ENCODE results near the gene DHRS2. TPM values are rescaled to one million over a fixed set of nuclear protein-coding genes. Genes with fewer than 3 reads are reported as not detected.
A peak's percentile ranks its signal among the peaks of the same experiment; 100 is the strongest.

DHRS2 gene
- polyA plus RNA-seq, 1 of the 3 experiments (the other 2 are of a cell fraction), result 1.2 TPM

DNA sequence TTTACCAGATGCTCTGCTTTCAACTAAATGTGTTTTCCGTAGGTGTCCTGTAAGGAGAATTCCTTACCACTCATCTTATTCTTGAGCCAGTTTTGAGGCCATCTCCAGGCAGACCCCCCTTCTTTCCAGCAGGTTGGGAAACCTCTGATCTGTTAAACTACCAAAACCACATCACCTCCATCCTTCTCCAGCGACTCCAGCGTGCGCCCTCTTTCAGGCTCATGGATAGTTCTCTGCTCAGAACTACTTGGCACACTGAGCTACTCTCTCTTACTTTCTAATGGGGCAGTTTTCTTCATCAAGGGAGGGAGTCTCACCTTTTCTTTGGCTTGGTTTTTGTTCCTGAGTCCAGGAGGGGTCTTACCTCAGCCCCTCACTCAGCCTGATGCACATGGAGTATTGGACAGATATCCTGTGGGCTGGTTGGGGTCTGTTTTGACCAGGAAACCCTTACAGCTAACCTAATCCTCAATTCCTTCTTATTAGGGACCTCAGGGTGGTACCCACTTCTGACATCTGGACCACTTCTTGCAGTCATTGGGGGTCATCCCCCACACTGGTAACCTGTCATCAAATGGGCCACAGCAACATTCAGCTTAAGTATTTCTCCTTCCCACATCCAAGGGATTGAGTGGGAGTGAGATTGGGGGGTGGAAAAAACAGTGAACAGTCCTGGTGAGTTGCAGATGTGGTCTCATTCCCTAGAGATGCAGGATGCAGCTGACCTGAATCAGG, 5.2 kb downstream of the DHRS2 start:
- Histone ChIP-seq H3K27me3 (ENCODE audit: insufficient read depth) (no peaks in the 10 kb centered on the region), H3K9me3 (no peaks in the 10 kb centered on the region), H3K4me1 (ENCODE audit: control insufficient read depth in 1 of 2, insufficient read depth in 2 of 2, low read depth in 1 of 2, low read length in 1 of 2) (peaks cover 12 to 15% of the 10 kb centered on the region in 2 experiments; a peak in 2 of 4 replicates), H3K4me2 (peak overlapping the region; percentile 1; the same call in 1 of the 2 replicates), H2AFZ (ENCODE audit: low read depth) (no peak overlapping the region), H4K20me1 (ENCODE audit: insufficient read depth) (no peaks in the 10 kb centered on the region), H3K4me3 (ENCODE audit: low read depth in 2 of 2, low read length in 1 of 2) (no peak overlapping the region), H3K9me2 (no peaks in the 10 kb centered on the region), H3K9ac (no peak overlapping the region), H3K79me2 (ENCODE audit: insufficient read depth) (no peaks in the 10 kb centered on the region), H3F3A (replicated peaks; ENCODE audit: insufficient read depth) (no peaks in the 10 kb centered on the region), H3K27ac (ENCODE audit: low read depth in 2 of 2, low read length in 1 of 2) (no peak overlapping the region), H3K36me3 (replicated peaks in 1 of 2; ENCODE audit: control insufficient read depth in 1 of 2, insufficient read depth in 2 of 2, low read length in 1 of 2) (no peaks in the 10 kb centered on the region)
- POLR2A ChIA-PET, result no interaction called here
- WGBS (ENCODE audit: low lambda C conversion rate), result 86% methylated on average over 4 of the region's 4 CpGs
- TF ChIP-seq NFIC (IDR thresholded peaks at IDR 0.05; ENCODE audit: borderline replicate concordance), result no peak
- TF ChIP-seq, protein P1, sequence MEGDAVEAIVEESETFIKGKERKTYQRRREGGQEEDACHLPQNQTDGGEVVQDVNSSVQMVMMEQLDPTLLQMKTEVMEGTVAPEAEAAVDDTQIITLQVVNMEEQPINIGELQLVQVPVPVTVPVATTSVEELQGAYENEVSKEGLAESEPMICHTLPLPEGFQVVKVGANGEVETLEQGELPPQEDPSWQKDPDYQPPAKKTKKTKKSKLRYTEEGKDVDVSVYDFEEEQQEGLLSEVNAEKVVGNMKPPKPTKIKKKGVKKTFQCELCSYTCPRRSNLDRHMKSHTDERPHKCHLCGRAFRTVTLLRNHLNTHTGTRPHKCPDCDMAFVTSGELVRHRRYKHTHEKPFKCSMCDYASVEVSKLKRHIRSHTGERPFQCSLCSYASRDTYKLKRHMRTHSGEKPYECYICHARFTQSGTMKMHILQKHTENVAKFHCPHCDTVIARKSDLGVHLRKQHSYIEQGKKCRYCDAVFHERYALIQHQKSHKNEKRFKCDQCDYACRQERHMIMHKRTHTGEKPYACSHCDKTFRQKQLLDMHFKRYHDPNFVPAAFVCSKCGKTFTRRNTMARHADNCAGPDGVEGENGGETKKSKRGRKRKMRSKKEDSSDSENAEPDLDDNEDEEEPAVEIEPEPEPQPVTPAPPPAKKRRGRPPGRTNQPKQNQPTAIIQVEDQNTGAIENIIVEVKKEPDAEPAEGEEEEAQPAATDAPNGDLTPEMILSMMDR (IDR thresholded peaks at IDR 0.05), result no peak
- CTCF ChIA-PET, result interaction anchor here (1.1 to 2.7 kb wide), 5 partner anchors 9 to 269 kb away, joined by 3 to 35 read pairs (median 4); no protein-coding TSS in a partner anchor
- DNase-seq, result no peak

DNA sequence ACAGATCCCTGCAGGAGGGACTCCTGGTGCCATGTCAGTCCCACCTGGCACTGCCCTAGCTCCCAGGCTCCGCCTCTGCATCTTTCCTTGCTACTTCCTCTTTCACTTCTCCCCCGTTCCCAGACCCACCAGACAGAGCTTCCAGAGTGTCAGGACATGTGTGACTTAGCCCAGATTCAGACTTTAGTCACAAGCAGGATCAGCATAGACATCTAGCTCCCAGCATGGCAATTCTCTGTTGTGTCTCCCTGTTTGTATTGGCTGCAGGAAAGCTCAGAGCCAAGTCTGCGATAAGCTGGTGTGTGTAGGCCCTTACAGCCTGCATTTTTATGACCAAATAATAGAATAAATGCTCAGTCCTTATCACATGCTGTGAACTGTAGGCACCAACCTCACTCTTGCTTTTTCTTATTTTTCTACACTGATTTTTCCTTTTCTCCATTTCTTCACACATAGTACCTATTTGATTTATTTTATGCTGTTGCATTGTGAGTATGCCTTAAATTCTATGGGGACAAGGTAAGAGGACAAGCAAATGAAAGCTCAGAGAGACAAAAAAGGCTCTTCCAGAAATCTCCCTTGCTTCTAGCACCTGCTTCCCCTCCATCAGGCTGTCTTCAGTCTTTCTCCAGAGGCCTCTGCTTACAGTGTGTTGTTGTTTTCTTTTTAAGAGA, 5.9 kb downstream of the DHRS2 start:
- ChIA-PET CTCF (interaction anchor here (1.1 to 2.7 kb wide), 5 partner anchors 9 to 269 kb away, joined by 3 to 35 read pairs (median 4); no protein-coding TSS in a partner anchor), POLR2A (no interaction called here)
- WGBS (ENCODE audit: low lambda C conversion rate), result 53% methylated on average over 3 of the region's 3 CpGs
- Histone ChIP-seq H3K9me2 (no peaks in the 10 kb centered on the region), H3K4me1 (ENCODE audit: control insufficient read depth in 1 of 2, insufficient read depth in 2 of 2, low read depth in 1 of 2, low read length in 1 of 2) (peaks cover 12 to 15% of the 10 kb centered on the region in 2 experiments; a peak in 2 of 4 replicates), H3K4me2 (no peak overlapping the region), H3K36me3 (replicated peaks in 1 of 2; ENCODE audit: control insufficient read depth in 1 of 2, insufficient read depth in 2 of 2, low read length in 1 of 2) (no peaks in the 10 kb centered on the region), H3K79me2 (ENCODE audit: insufficient read depth) (no peaks in the 10 kb centered on the region), H3K4me3 (ENCODE audit: low read depth in 2 of 2, low read length in 1 of 2) (no peak overlapping the region), H4K20me1 (ENCODE audit: insufficient read depth) (no peaks in the 10 kb centered on the region), H3K27ac (ENCODE audit: low read depth in 2 of 2, low read length in 1 of 2) (no peak overlapping the region), H2AFZ (ENCODE audit: low read depth) (no peak overlapping the region; the same call in 1 of the 2 replicates), H3F3A (replicated peaks; ENCODE audit: insufficient read depth) (no peaks in the 10 kb centered on the region), H3K9me3 (no peaks in the 10 kb centered on the region), H3K27me3 (ENCODE audit: insufficient read depth) (no peaks in the 10 kb centered on the region), H3K9ac (no peak overlapping the region)
- no peak for DNase-seq
- TF ChIP-seq MEF2A (IDR thresholded peaks at IDR 0.05; ENCODE audit: borderline replicate concordance, low read depth) (no peak), RCOR1 (IDR thresholded peaks at IDR 0.05; ENCODE audit: low read length) (no peak), TAF1 (IDR thresholded peaks at IDR 0.05; ENCODE audit: borderline replicate concordance, low read depth, low read length) (no peak), SMC3 (IDR thresholded peaks at IDR 0.05; ENCODE audit: low read depth, low read length) (no peak), FOSL2 (IDR thresholded peaks at IDR 0.05; ENCODE audit: borderline replicate concordance, low read depth) (no peak), EZH2phosphoT487 (IDR thresholded peaks at IDR 0.05; ENCODE audit: borderline replicate concordance, low read depth) (no peak), FOXJ3 (CRISPR knock-in tag; IDR thresholded peaks at IDR 0.05) (no peak)

Data from SK-N-SH (cell line).